H1 (cell line): Measurements from ENCODE around the gene MAP2K7. TPM values are rescaled to one million over a fixed set of nuclear protein-coding genes. Genes with fewer than 3 reads are reported as not detected.

Experiments
- CTCF ChIA-PET: fragments of 300-600 bp; sonication (Branson Sonifier 250); formaldehyde crosslinking; loops from one replicate; lab custom pipeline; 2021; ENCODE audit not compliant: partially characterized antibody; lab: Charles Lee
- POLR2A ChIA-PET: fragments of 300-600 bp; sonication (Branson Sonifier 250); formaldehyde crosslinking; loops from one replicate; lab custom pipeline; 2021; ENCODE audit warnings: inconsistent platforms; ENCODE audit not compliant: partially characterized antibody; lab: Charles Lee
- DNase-seq, 2 experiments: peaks; one replicate each; pipeline versions ENCODE4 v3.0.0 to v3.0.0-alpha.2; 2010 to 2022; ENCODE audit warnings: low spot score in 2 of 2, low read depth in 1 of 2, mixed read lengths in 1 of 2
- FAIRE-seq: peaks from 2 replicates; lab custom pipeline; 2011; peaks lifted over from hg19 to GRCh38; lab: Jason Lieb, UNC
- H2AFZ ChIP-seq: 2 replicates; pipeline ENCODE4 v1.8.1; 2012; ENCODE audit warnings: low read length, inconsistent platforms
- H2AK5ac ChIP-seq: 2 replicates; pipeline ENCODE4 v1.6.1; 2013; ENCODE audit warnings: low read depth, low read length
- H2BK120ac ChIP-seq: replicated peaks from 2 replicates; pipeline ENCODE3; 2013; ENCODE audit warnings: low read depth, low read length, inconsistent platforms
- H2BK12ac ChIP-seq: 2 replicates; pipeline ENCODE4 v1.6.1; 2013; ENCODE audit warnings: low read depth, low read length
- H2BK15ac ChIP-seq: 2 replicates; pipeline ENCODE4 v1.6.1; 2013; ENCODE audit warnings: low read length
- H2BK20ac ChIP-seq: 2 replicates; pipeline ENCODE4 v1.6.1; 2013; ENCODE audit warnings: low read length
- H2BK5ac ChIP-seq: 2 replicates; pipeline ENCODE4 v1.6.1; 2013; ENCODE audit warnings: low read depth, low read length
- H3K14ac ChIP-seq: 2 replicates; pipeline ENCODE4 v1.6.1; 2013; ENCODE audit warnings: inconsistent platforms; ENCODE audit not compliant: insufficient read length
- H3K18ac ChIP-seq: 2 replicates; pipeline ENCODE4 v1.6.1; 2013; ENCODE audit warnings: low read length; ENCODE audit errors: extremely low read depth
- H3K23ac ChIP-seq: 2 replicates; pipeline ENCODE4 v1.6.1; 2013; ENCODE audit warnings: inconsistent platforms; ENCODE audit not compliant: insufficient read length
- H3K23me2 ChIP-seq: 2 replicates; pipeline ENCODE4 v1.6.1; 2013; ENCODE audit warnings: low read depth, low read length
- H3K27ac ChIP-seq: 2 replicates; pipeline ENCODE4 v1.6.1; 2011; ENCODE audit warnings: low read depth, low read length, inconsistent platforms
- H3K27me3 ChIP-seq, 4 experiments: replicated peaks in 1 of 4; 1 replicate in 1 of 4; 2 replicates in 3 of 4; pipeline versions ENCODE4 v1.6.1 to v1.8.1; 2011 to 2013; ENCODE audit warnings: low read length in 3 of 4, mild to moderate bottlenecking in 3 of 4, inconsistent platforms in 2 of 4, mixed read lengths in 2 of 4, moderate library complexity in 1 of 4; ENCODE audit not compliant: control insufficient read depth in 3 of 4, insufficient read depth in 3 of 4; ENCODE audit errors: extremely low read depth in 1 of 4
- H3K36me3 ChIP-seq, 4 experiments: 2 replicates each; pipeline versions ENCODE4 v1.6.1 to v1.8.1; 2011 to 2013; ENCODE audit warnings: mild to moderate bottlenecking in 4 of 4, low read length in 3 of 4, moderate library complexity in 2 of 4, control low read depth in 1 of 4, inconsistent platforms in 1 of 4; ENCODE audit not compliant: insufficient read depth in 4 of 4, control insufficient read depth in 2 of 4
- H3K4ac ChIP-seq: replicated peaks from 2 replicates; pipeline ENCODE3; 2013; ENCODE audit warnings: low read length, low read depth, mixed read lengths, inconsistent platforms; ENCODE audit not compliant: insufficient read length
- H3K4me1 ChIP-seq, 4 experiments: replicated peaks in 1 of 4; 1 replicate in 1 of 4; 2 replicates in 3 of 4; pipeline versions ENCODE4 v1.6.1 to v1.8.1; 2011 to 2013; ENCODE audit warnings: low read length in 3 of 4, inconsistent platforms in 2 of 4, mixed read lengths in 1 of 4; ENCODE audit not compliant: insufficient read depth in 4 of 4, control insufficient read depth in 3 of 4
- H3K4me2 ChIP-seq, 2 experiments: 2 replicates each; pipeline versions ENCODE4 v1.6.1 to v1.8.1; 2011 to 2013; ENCODE audit warnings: low read depth in 2 of 2, low read length in 2 of 2, control low read depth in 1 of 2, inconsistent platforms in 1 of 2, mild to moderate bottlenecking in 1 of 2; ENCODE audit not compliant: insufficient read depth in 1 of 2
- H3K4me3 ChIP-seq, 4 experiments: fragments of 200-600, 300-600 bp in 1 of 4; sonication (generic), shearing (Covaris generic), sonication (Bioruptor Twin) in 1 of 4; 2 replicates each; pipeline versions ENCODE4 v1.5.1 to v1.8.1; 2011 to 2016; ENCODE audit warnings: low read length in 4 of 4, low read depth in 3 of 4, control low read depth in 2 of 4, inconsistent platforms in 2 of 4, mild to moderate bottlenecking in 2 of 4, mixed read lengths in 1 of 4, moderate library complexity in 1 of 4; ENCODE audit not compliant: insufficient read depth in 2 of 4; ENCODE audit errors: extremely low read depth in 1 of 4
- H3K56ac ChIP-seq: replicated peaks from 2 replicates; pipeline ENCODE3; 2013; ENCODE audit warnings: low read depth, mild to moderate bottlenecking, mixed read lengths, low read length, inconsistent platforms; ENCODE audit not compliant: insufficient read length
- H3K79me1 ChIP-seq: 2 replicates; pipeline ENCODE4 v1.6.1; 2013; ENCODE audit warnings: low read depth, low read length, control low read depth
- H3K79me2 ChIP-seq, 2 experiments: 2 replicates each; pipeline versions ENCODE4 v1.6.1 to v1.8.1; 2012 to 2013; ENCODE audit warnings: low read length in 2 of 2, mild to moderate bottlenecking in 2 of 2, inconsistent platforms in 1 of 2; ENCODE audit not compliant: insufficient read depth in 2 of 2, control insufficient read depth in 1 of 2
- H3K9ac ChIP-seq, 4 experiments: replicated peaks in 1 of 4; 1 replicate in 1 of 4; 2 replicates in 3 of 4; pipeline versions ENCODE4 v1.6.1 to v1.8.1; 2011 to 2013; ENCODE audit warnings: low read depth in 3 of 4, low read length in 3 of 4, control low read depth in 2 of 4, mild to moderate bottlenecking in 2 of 4, moderate library complexity in 2 of 4, inconsistent platforms in 1 of 4; ENCODE audit errors: extremely low read depth in 1 of 4
- H3K9me3 ChIP-seq, 2 experiments: 2 replicates each; pipeline versions ENCODE4 v1.6.1 to v1.8.1; 2012 to 2013; ENCODE audit warnings: mild to moderate bottlenecking in 2 of 2, moderate library complexity in 2 of 2, control low read depth in 1 of 2, inconsistent platforms in 1 of 2, low read depth in 1 of 2, low read length in 1 of 2, mixed read lengths in 1 of 2; ENCODE audit not compliant: insufficient read depth in 2 of 2
- H4K20me1 ChIP-seq, 2 experiments: replicated peaks in 1 of 2; 2 replicates each; pipeline versions ENCODE3 to v1.8.1; 2011 to 2013; ENCODE audit warnings: inconsistent platforms in 2 of 2, low read length in 2 of 2, mild to moderate bottlenecking in 1 of 2; ENCODE audit not compliant: insufficient read depth in 2 of 2, control insufficient read depth in 1 of 2
- H4K5ac ChIP-seq: 2 replicates; pipeline ENCODE4 v1.6.1; 2013; ENCODE audit warnings: low read length, low read depth, mixed read lengths, inconsistent platforms; ENCODE audit not compliant: insufficient read length
- H4K8ac ChIP-seq: 2 replicates; pipeline ENCODE4 v1.8.0; 2013; ENCODE audit warnings: mild to moderate bottlenecking, moderate library complexity, low read length, inconsistent platforms; ENCODE audit not compliant: insufficient read depth; ENCODE audit errors: extremely low read depth
- H4K91ac ChIP-seq: replicated peaks from 2 replicates; pipeline ENCODE3; 2013; ENCODE audit warnings: low read length, mixed read lengths, inconsistent platforms; ENCODE audit not compliant: insufficient read length
- SP1 ChIP-seq: IDR thresholded peaks from 2 replicates; pipeline ENCODE4 v1.6.1; 2011; ENCODE audit warnings: low read depth, low read length
- SP4 ChIP-seq: IDR thresholded peaks from 2 replicates; pipeline ENCODE4 v1.6.1; 2012; ENCODE audit warnings: low read length, inconsistent platforms
- WGBS, 2 experiments: shearing (Covaris generic) in 1 of 2; methylation state at CpG; one replicate each; pipeline versions ENCODE4 v1.1.6 to v1.1.7; 2013 to 2015; ENCODE audit warnings: low lambda C conversion rate in 2 of 2, mixed read lengths in 2 of 2, inconsistent platforms in 1 of 2, low coverage in 1 of 2, missing lambda C conversion rate in 1 of 2; ENCODE audit not compliant: insufficient replicate concordance in 2 of 2, insufficient coverage in 1 of 2, insufficient read length in 1 of 2; ENCODE audit errors: extremely low coverage in 1 of 2, missing lambda C conversion rate in 1 of 2; 5-methylcytosine and 5-hydroxymethylcytosine counted together
- polyA plus RNA-seq, 7 experiments: library from polyadenylated mRNA; depleted of rRNA in 3 of 7; stranded (reverse) in 5 of 7; unstranded in 2 of 7; fragments of >200 nt in 5 of 7; fragments of 200-250 nt in 2 of 7; gene quantifications; 1 replicate in 5 of 7; 2 replicates in 1 of 7; 4 replicates in 1 of 7; pipeline versions ENCODE4 v1.2.1 to v1.2.3, GENCODE V29; 2011 to 2013; ENCODE audit warnings: missing spikeins in 2 of 7, mixed read lengths in 2 of 7
- total RNA-seq: library from RNA; stranded (reverse); fragmentation: NEBNext Ultra II Directional; extraction: Animal tissue kit (Norgen Biotek cat#: 25700); gene quantifications from 2 replicates; pipeline ENCODE4 v1.2.1, GENCODE V29; 2021

MAP2K7 gene
- total and polyA plus RNA-seq, 2 of the 8 experiments (the other 6 are each of a cell fraction or from before 2014, with no cell fraction given), result 8.9 to 38.3 TPM

DNA sequence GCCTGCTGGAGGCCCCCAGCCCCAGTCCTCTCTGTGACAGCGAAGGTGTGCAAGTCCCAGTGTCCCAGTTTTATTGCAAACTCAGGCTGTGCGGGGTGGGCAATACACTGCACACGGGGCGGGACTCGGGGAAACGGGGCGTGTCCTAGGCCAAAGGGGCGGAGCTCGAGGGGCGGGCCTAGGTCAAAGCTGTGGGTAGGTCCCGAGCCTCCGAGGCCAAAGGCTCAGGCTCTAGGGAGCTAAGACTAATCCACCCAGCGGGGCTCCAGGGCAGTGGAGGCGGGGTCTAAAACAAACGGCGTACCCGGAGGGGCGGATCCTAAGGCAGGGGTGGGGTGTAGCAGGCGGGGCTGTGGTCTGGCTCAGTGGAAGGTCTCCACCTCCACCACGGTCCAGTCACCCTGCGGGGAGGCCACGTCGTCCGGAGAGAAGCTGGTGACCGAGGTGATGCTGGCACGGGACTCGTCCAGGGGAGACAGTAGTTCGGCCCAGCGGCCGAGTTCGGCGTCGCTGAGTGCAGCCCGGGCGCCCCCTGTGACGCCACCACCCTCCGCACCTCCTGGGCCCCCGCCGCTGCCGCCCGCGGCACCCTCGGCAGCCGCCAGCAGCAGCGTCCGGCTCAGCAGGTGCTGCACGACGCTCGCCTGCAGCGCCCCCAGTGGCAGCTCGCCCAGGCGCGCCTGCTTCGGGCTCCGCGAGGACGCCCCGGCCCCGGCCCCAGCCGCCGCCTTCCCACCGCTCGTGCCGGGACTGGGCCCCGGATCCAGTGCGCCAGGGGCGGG lies 34.8 kb upstream of the MAP2K7 start:
- FAIRE-seq (peak; percentile 85), DNase-seq (peak; percentile 82 to 97)
- peak overlapping the region; percentile 51 for H4K5ac ChIP-seq
- peaks cover 13% of the 10 kb centered on the region for H3K23me2 ChIP-seq
- peaks cover 2 to 33% (median 22%) of the 10 kb centered on the region in 4 experiments for H3K27me3 ChIP-seq
- peaks cover 4 to 10% of the 10 kb centered on the region in 2 experiments for H4K20me1 ChIP-seq
- ChIA-PET CTCF (interaction anchor here (0.6 to 2.1 kb wide), 26 partner anchors 8 to 362 kb away, joined by 3 to 22 read pairs (median 5); partner anchors contain the start of genes MAP2K7, SNAPC2, TGFBR3L and TIMM44), POLR2A (interaction anchor here (0.7 to 10.5 kb wide), 12 partner anchors 8 to 75 kb away, joined by 3 to 106 read pairs (median 4); partner anchors contain the start of genes MAP2K7, SNAPC2, TGFBR3L and TIMM44)
- no peak overlapping the region for H2BK15ac ChIP-seq
- H3K18ac ChIP-seq, result no peak overlapping the region; the same call in none of the 2 replicates
- H3K23ac ChIP-seq, result no peak overlapping the region
- no peak overlapping the region for H2BK20ac ChIP-seq
- WGBS, 2 experiments, result 4% methylated on average over 58 of the region's 67 CpGs; no CpG with 5 or more reads in 1 of the 2 experiments
- no peak overlapping the region for H2AK5ac ChIP-seq
- no peak overlapping the region for H3K4ac ChIP-seq
- peak overlapping the region; percentile 75 to 86 for H3K4me2 ChIP-seq
- H2AFZ ChIP-seq, result no peak overlapping the region
- no peaks in the 10 kb centered on the region for H3K9me3 ChIP-seq
- H2BK120ac ChIP-seq, result no peak overlapping the region
- no peak overlapping the region for H4K91ac ChIP-seq
- H2BK5ac ChIP-seq, result peak overlapping the region; percentile 24; the same call in 1 of the 2 replicates
- peak overlapping the region; percentile 79; the same call in 1 of the 2 replicates for H4K8ac ChIP-seq
- H3K4me1 ChIP-seq, result peaks cover 0 to 26% (median 14%) of the 10 kb centered on the region in 4 experiments; a peak in 5 of 7 replicates
- H3K36me3 ChIP-seq, result no peaks in the 10 kb centered on the region
- peak overlapping the region in 1 of 4 experiments; percentile 29; a peak in 1 of 7 replicates for H3K9ac ChIP-seq
- H3K79me1 ChIP-seq, result no peaks in the 10 kb centered on the region; the same call in 1 of the 2 replicates
- H3K56ac ChIP-seq, result no peak overlapping the region
- no peak overlapping the region; the same call in 1 of the 2 replicates for H3K27ac ChIP-seq
- H3K79me2 ChIP-seq, result no peaks in the 10 kb centered on the region
- H3K14ac ChIP-seq, result no peak overlapping the region
- H3K4me3 ChIP-seq, result peak overlapping the region; percentile 26 to 61 (median 44)
- H2BK12ac ChIP-seq, result no peak overlapping the region
- TF ChIP-seq SP1 (0 out of 2 replicates have a peak, but pooled peaks have one; percentile 23), SP4 (0 out of 2 replicates have a peak, but pooled peaks have one; percentile 26)
